Hematopoietic multipotent progenitor cell treated with erythropoietin and hydrocortisone succinate and interleukin-3 and kit ligand, for 15 days (in vitro differentiated cells): ENCODE data around the gene KCNK1.

Experiments used
- DNase-seq: peaks from one replicate; pipeline ENCODE4 v3.0.0-alpha.2; 2015; ENCODE audit warnings: low spot score

KCNK1 gene

GRCh38 chr1:233704898-233705723, 91.2 kb downstream of the KCNK1 start:
- DNase-seq, result no peak

- DNase-seq, result no peak
Observed at GRCh38 chr1:233707153-233707879, 93.4 kb downstream of the KCNK1 start.

- DNase-seq, result no peak
Observed at GRCh38 chr1:233707880-233708815, 94.2 kb downstream of the KCNK1 start.

GRCh38 chr1:233710031-233710430, 96.1 kb downstream of the KCNK1 start:
- DNase-seq, result no peak

GRCh38 chr1:233710507-233710906, 96.6 kb downstream of the KCNK1 start:
- no peak for DNase-seq

GRCh38 chr1:233714631-233715217, 100.8 kb downstream of the KCNK1 start:
- no peak for DNase-seq

- DNase-seq, result no peak
Observed at GRCh38 chr1:233718057-233718456, 104.2 kb downstream of the KCNK1 start.

- no peak for DNase-seq
Observed at GRCh38 chr1:233719655-233720341, 105.9 kb downstream of the KCNK1 start.

- no peak for DNase-seq
Observed at GRCh38 chr1:233721004-233721595, 107.2 kb downstream of the KCNK1 start.
